ENCODE results near the gene PRKCH. TPM values are rescaled to one million over a fixed set of nuclear protein-coding genes. Genes with fewer than 3 reads are reported as not detected.

Gene PRKCH
- total RNA-seq, 1 experiment from 2014 or later = 12.4 TPM

DNA sequence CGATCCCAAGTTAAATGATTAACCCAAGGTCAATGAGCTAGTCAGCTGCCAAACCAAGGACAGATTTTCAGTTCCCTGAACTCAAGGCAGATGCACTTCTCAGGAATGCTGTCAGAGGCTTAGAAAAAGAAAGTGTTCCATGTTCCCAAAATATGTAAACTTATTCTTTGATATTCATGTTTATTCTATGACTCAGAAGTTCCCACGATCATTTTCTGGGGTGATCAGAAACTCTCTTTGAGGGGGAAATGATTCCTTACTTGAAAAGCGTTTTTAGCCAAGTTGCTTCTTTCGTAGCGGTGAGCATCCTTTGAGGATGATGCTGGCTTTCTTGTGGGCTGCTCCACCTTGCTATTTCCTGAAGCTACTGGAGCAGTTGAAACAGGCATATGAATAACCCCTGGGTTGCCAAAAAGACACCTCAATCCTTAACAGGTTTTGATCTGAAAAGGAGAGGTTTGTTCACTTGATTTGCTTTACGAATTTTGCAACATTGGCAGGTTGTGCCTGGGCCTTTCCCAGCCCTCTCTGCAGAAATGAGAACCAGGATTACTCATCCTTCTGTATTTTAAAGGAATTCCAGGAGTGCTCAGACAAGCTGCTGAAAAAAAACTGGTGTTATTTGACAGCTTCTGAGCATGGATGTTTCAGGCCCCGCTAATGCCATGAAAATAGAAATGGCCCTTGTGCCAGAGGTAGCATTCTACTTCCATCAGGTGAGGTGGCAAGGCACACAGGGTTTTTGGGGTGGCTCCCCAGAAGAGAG, 252.6 kb downstream of the PRKCH start:
- ChIA-PET CTCF (interaction anchor here (1.1 to 1.5 kb wide), 4 partner anchors 13 to 188 kb away, joined by 3 to 7 read pairs (median 4); partner anchors contain the start of gene SNAPC1), POLR2A (interaction anchor here (0.5 to 3.0 kb wide), 30 partner anchors 9 to 1486 kb away, joined by 3 to 38 read pairs (median 4); partner anchors contain the start of gene HIF1A)
- H3K9me3 Mint-ChIP-seq (ENCODE audit: unreplicated experiment) = no peaks in the 10 kb centered on the region
- no TSS peak for BruUV-seq (replicated peaks)
- peaks cover 42% of the 10 kb centered on the region for H3K4me1 Mint-ChIP-seq (ENCODE audit: insufficient read depth, unreplicated experiment)
- TF ChIP-seq, protein P1, sequence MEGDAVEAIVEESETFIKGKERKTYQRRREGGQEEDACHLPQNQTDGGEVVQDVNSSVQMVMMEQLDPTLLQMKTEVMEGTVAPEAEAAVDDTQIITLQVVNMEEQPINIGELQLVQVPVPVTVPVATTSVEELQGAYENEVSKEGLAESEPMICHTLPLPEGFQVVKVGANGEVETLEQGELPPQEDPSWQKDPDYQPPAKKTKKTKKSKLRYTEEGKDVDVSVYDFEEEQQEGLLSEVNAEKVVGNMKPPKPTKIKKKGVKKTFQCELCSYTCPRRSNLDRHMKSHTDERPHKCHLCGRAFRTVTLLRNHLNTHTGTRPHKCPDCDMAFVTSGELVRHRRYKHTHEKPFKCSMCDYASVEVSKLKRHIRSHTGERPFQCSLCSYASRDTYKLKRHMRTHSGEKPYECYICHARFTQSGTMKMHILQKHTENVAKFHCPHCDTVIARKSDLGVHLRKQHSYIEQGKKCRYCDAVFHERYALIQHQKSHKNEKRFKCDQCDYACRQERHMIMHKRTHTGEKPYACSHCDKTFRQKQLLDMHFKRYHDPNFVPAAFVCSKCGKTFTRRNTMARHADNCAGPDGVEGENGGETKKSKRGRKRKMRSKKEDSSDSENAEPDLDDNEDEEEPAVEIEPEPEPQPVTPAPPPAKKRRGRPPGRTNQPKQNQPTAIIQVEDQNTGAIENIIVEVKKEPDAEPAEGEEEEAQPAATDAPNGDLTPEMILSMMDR (IDR thresholded peaks at IDR 0.05; ENCODE audit: unreplicated experiment) = no peak
- peak overlapping the region; percentile 31 for H3K4me3 Mint-ChIP-seq (ENCODE audit: unreplicated experiment)
- no peaks in the 10 kb centered on the region for H3K36me3 Mint-ChIP-seq (ENCODE audit: insufficient read depth, unreplicated experiment)
- no peaks in the 10 kb centered on the region for H3K27me3 Mint-ChIP-seq (ENCODE audit: insufficient read depth, unreplicated experiment)
- peak; percentile 87 for DNase-seq (ENCODE audit: unreplicated experiment)
- intact Hi-C loops (cut with micrococcal nuclease) = loop anchor here (5.0 kb wide), 1 partner anchor 263 kb away; no protein-coding TSS in a partner anchor
- peak overlapping the region; percentile 91 for H3K27ac Mint-ChIP-seq (ENCODE audit: low read depth, unreplicated experiment)

DNA sequence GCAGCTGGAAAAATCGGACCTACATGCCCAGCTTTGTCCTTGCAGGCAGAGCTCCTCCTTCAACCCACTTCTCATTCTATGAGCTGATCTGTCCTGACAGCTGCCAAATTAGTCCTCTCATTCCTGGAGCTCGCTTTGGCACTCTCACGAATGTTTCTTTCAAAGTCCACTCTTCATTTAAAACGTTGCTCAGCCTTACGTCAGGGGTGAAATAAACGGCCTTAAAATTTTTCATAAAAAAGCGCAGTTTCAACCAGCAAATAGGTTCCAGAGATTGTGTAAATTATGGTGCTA, 253.1 kb downstream of the PRKCH start:
- no peaks in the 10 kb centered on the region for H3K9me3 Mint-ChIP-seq (ENCODE audit: unreplicated experiment)
- TF ChIP-seq, protein P1 (IDR thresholded peaks at IDR 0.05; ENCODE audit: unreplicated experiment) = no peak
- peaks cover 36% of the 10 kb centered on the region for H3K4me1 Mint-ChIP-seq (ENCODE audit: insufficient read depth, unreplicated experiment)
- peak overlapping the region; percentile 91 for H3K27ac Mint-ChIP-seq (ENCODE audit: low read depth, unreplicated experiment)
- DNase-seq (ENCODE audit: unreplicated experiment) = no peak
- no TSS peak for BruUV-seq (replicated peaks)
- intact Hi-C loops (cut with micrococcal nuclease) = loop anchor here (5.0 kb wide), 1 partner anchor 263 kb away; no protein-coding TSS in a partner anchor
- no peaks in the 10 kb centered on the region for H3K27me3 Mint-ChIP-seq (ENCODE audit: insufficient read depth, unreplicated experiment)
- peak overlapping the region; percentile 31 for H3K4me3 Mint-ChIP-seq (ENCODE audit: unreplicated experiment)
- ChIA-PET CTCF (interaction anchor here (1.1 to 1.5 kb wide), 3 partner anchors 13 to 187 kb away, joined by 3 to 4 read pairs (median 3); partner anchors contain the start of gene SNAPC1), POLR2A (interaction anchor here (0.7 to 3.0 kb wide), 25 partner anchors 9 to 142 kb away, joined by 3 to 38 read pairs (median 10); partner anchors contain the start of gene HIF1A)
- no peaks in the 10 kb centered on the region for H3K36me3 Mint-ChIP-seq (ENCODE audit: insufficient read depth, unreplicated experiment)

DNA sequence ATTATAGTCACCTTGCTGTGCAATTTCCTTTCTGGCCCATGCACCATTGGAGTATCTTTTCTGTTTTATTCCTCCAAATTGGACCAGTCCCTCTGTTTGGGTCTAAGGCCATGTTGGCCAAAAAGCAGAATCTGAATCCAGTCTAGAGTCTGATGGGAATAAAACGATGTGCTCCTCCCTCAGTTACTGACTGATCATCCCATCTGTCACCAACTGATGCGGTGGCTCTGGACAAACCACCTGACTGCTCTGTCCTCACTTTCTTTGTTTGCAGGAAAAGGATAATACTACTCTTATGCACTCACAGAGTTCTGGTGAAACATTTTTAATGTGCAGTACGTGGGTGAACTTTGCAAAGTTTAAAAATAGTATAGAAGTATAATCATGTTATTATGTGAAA, 253.7 kb downstream of the PRKCH start:
- Mint-ChIP-seq H3K36me3 (ENCODE audit: insufficient read depth, unreplicated experiment) (no peaks in the 10 kb centered on the region), H3K9me3 (ENCODE audit: unreplicated experiment) (no peaks in the 10 kb centered on the region), H3K27ac (ENCODE audit: low read depth, unreplicated experiment) (no peak overlapping the region), H3K27me3 (ENCODE audit: insufficient read depth, unreplicated experiment) (no peaks in the 10 kb centered on the region), H3K4me3 (ENCODE audit: unreplicated experiment) (no peak overlapping the region), H3K4me1 (ENCODE audit: insufficient read depth, unreplicated experiment) (peaks cover 30% of the 10 kb centered on the region)
- no peak for DNase-seq (ENCODE audit: unreplicated experiment)
- intact Hi-C loops (cut with micrococcal nuclease) = no loop called here
- TF ChIP-seq, protein P1 (IDR thresholded peaks at IDR 0.05; ENCODE audit: unreplicated experiment) = no peak
- BruUV-seq (replicated peaks) = no TSS peak
- ChIA-PET CTCF (no interaction called here), POLR2A (interaction anchor here (0.5 to 2.7 kb wide), 5 partner anchors 10 to 125 kb away, joined by 3 to 38 read pairs (median 4); no protein-coding TSS in a partner anchor)

DNA sequence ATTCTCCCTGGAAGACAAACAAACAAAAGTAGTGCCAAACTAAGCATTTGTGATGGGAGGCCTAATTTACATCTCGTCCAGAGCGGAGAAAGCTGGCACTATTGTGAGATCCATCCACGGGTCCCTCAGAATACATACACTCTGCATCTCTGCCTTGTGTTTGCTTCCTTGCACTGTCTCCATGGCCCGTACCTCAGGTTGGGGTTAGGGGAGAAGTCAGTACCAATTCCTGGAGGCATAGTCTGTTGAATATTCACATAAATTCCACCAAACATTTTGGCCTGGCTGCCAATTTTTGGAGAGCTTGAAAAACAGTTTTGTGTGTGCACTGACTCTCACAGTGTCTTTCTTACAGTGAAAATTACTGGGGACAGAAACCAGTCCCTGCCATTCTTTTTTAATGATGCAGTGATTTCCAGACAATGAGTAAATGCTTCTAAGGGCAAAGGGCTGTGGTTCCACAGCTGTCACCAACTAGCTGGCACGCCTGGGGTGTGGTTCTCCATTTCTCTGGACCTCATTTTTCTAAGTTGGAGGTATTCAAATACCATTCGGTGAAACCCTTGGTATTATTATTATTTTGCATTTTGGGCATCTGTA, 254.3 kb downstream of the PRKCH start:
- TF ChIP-seq, protein P1 (IDR thresholded peaks at IDR 0.05; ENCODE audit: unreplicated experiment) = no peak
- ChIA-PET POLR2A (interaction anchor here (0.5 to 1.0 kb wide), 7 partner anchors 12 to 124 kb away, joined by 3 to 6 read pairs (median 3); no protein-coding TSS in a partner anchor), CTCF (interaction anchor here (0.9 kb wide), 1 partner anchor 100 kb away, joined by 3 read pairs; no protein-coding TSS in a partner anchor)
- Mint-ChIP-seq H3K27me3 (ENCODE audit: insufficient read depth, unreplicated experiment) (no peaks in the 10 kb centered on the region), H3K27ac (ENCODE audit: low read depth, unreplicated experiment) (no peak overlapping the region), H3K36me3 (ENCODE audit: insufficient read depth, unreplicated experiment) (no peaks in the 10 kb centered on the region), H3K4me3 (ENCODE audit: unreplicated experiment) (no peak overlapping the region), H3K9me3 (ENCODE audit: unreplicated experiment) (no peaks in the 10 kb centered on the region), H3K4me1 (ENCODE audit: insufficient read depth, unreplicated experiment) (peaks cover 25% of the 10 kb centered on the region)
- BruUV-seq (replicated peaks) = no TSS peak
- no peak for DNase-seq (ENCODE audit: unreplicated experiment)
- intact Hi-C loops (cut with micrococcal nuclease) = no loop called here

Data from MCF 10A (cell line).